NT2/D1 (cell line): ENCODE measurements around the gene BTBD6.

Source experiments
- DNase-seq: peaks from one replicate; pipeline ENCODE4 v3.0.0-alpha.2; 2011; ENCODE audit warnings: low read depth, low spot score
- H3K27me3 ChIP-seq: 2 replicates; pipeline ENCODE4 v1.6.0; 2011; ENCODE audit warnings: mild to moderate bottlenecking; ENCODE audit not compliant: insufficient read length, insufficient read depth
- H3K36me3 ChIP-seq: 2 replicates; pipeline ENCODE4 v1.6.1; 2011; ENCODE audit warnings: mild to moderate bottlenecking, low read length, mixed read lengths; ENCODE audit not compliant: insufficient read depth, insufficient read length
- H3K4me1 ChIP-seq: 2 replicates; pipeline ENCODE4 v1.5.1; 2011; ENCODE audit not compliant: insufficient read depth, insufficient read length
- H3K4me3 ChIP-seq: 2 replicates; pipeline ENCODE4 v1.5.1; 2011; ENCODE audit warnings: low read depth; ENCODE audit not compliant: insufficient read length
- H3K9ac ChIP-seq: 2 replicates; pipeline ENCODE4 v1.6.0; 2011; ENCODE audit warnings: low read depth; ENCODE audit not compliant: insufficient read length
- H3K9me3 ChIP-seq: 2 replicates; pipeline ENCODE4 v1.5.1; 2011; ENCODE audit warnings: mild to moderate bottlenecking, low read length; ENCODE audit not compliant: insufficient read depth
- SUZ12 ChIP-seq: IDR thresholded peaks from 2 replicates; pipeline ENCODE4 v1.6.1; 2011; ENCODE audit not compliant: insufficient read length, insufficient read depth; ENCODE audit errors: extremely low read depth
- YY1 ChIP-seq: IDR thresholded peaks from 2 replicates; pipeline ENCODE4 v1.6.1; 2011; ENCODE audit not compliant: insufficient read length, insufficient read depth
- ZNF274 ChIP-seq: IDR thresholded peaks from 2 replicates; pipeline ENCODE4 v1.6.1; 2011; ENCODE audit warnings: mild to moderate bottlenecking, low read depth, low read length

The BTBD6 gene

DNA sequence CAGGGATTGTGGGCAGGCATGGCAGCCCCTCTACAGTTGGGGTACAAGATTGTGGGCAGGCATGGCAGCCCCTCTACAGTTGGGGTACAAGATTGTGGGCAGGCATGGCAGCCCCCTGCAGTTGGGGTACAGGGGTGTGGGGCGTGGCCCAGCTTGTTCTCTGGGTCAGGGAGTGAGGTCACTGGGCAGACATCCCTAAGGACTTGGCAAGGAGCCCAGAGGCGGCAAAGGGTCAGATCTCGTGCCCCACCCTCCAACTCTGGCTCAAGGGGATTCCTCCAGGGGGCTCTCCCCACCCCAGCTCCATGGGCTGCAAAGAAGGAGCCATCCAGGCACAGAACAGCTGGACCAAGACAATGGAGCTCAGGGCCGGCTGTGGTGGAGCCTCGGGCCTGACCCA is 41.5 kb upstream of the BTBD6 start:
- H3K27me3 ChIP-seq, result no peaks in the 10 kb centered on the region
- no peak overlapping the region for H3K9ac ChIP-seq
- peaks cover 10% of the 10 kb centered on the region for H3K4me1 ChIP-seq
- H3K36me3 ChIP-seq, result peaks cover 13% of the 10 kb centered on the region
- DNase-seq, result no peak
- no peak overlapping the region for H3K4me3 ChIP-seq
- TF ChIP-seq YY1 (no peak), SUZ12 (no peak), ZNF274 (no peak)
- H3K9me3 ChIP-seq, result no peaks in the 10 kb centered on the region

DNA sequence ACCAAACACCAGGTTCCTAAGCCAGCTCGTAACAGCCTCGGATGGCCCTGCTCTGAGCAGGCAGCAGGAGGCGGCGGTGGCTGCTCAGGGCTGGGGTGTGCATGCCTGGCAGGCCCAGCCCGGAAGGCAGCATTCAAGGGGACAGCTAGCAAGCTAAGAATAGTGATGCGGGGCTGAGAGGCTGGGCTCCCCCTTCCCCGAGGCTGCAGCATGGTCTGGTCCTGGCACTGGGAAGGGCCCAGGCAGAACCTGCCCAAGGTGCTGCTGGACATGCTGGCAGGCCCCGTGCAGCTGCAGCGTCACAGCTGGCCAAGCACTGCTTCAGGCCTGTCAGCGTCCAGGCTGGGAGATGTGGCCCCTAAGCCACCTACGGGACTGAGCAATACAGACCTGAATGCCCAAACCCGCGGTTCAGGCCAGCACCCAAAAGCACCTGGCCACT is 40.9 kb upstream of the BTBD6 start:
- TF ChIP-seq YY1 (no peak), SUZ12 (no peak), ZNF274 (no peak)
- H3K27me3 ChIP-seq, result no peaks in the 10 kb centered on the region
- H3K4me1 ChIP-seq, result peaks cover 4% of the 10 kb centered on the region
- no peak overlapping the region for H3K4me3 ChIP-seq
- H3K9ac ChIP-seq, result no peak overlapping the region
- H3K36me3 ChIP-seq, result peaks cover 18% of the 10 kb centered on the region
- no peaks in the 10 kb centered on the region for H3K9me3 ChIP-seq
- DNase-seq, result no peak

DNA sequence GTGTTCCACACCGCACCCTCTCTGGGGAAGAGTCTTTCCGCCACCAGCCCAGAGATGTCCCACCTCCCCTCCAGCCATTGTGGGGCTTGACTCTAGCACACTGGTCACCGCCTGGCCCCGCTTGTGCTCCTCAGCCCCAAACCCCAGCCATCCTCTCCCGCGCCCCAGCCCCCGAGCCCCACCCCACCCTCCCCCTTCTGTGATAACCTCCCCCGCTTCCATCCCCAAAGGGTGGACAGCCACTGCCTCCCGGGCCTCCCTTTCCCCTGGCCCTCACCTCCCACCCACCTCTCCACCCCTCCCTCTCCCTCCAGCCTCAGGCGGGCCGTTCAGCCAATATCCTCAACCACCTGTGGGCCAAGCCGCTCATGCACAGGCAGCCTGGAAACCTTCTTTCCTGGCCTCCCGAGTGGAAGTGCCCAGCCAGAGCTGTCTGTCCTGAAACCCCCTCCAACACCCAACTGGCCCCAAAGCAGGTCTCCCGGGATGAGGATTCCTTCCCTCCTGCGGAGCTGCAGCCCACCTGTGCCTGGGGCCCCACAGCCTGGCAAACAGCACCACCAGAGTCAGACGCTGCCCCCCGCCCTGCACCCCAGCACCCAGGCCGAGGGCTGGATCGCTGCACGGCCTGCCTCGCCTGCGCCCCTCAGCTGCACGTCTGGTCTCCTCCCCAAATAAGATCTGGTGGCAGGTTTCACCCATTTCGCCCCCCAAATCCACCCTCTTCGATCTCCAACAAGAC is 40.2 kb upstream of the BTBD6 start:
- TF ChIP-seq SUZ12 (no peak), ZNF274 (no peak), YY1 (no peak)
- H3K36me3 ChIP-seq, result peaks cover 22% of the 10 kb centered on the region
- H3K9ac ChIP-seq, result no peak overlapping the region
- no peak for DNase-seq
- H3K4me3 ChIP-seq, result no peak overlapping the region
- no peaks in the 10 kb centered on the region for H3K9me3 ChIP-seq
- H3K4me1 ChIP-seq, result peaks cover 4% of the 10 kb centered on the region
- H3K27me3 ChIP-seq, result no peaks in the 10 kb centered on the region

DNA sequence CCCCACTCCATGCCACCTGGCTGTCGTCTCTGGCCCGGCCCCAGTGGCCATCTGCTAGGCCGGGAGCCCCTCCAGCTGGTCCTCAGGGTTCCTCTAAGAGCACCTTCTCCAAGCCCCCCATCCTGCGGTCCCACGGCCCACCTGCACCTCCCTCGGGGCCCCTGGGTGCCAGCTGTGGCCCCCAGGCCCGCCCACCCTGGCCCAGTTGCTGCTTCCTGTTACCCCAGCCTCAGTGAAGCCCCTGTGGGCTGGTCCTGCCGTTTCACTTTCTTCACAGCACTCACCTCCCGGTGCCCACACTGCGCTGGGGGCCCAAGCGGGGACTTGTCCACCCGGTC is 39.6 kb upstream of the BTBD6 start:
- H3K4me3 ChIP-seq, result no peak overlapping the region
- no peak for DNase-seq
- H3K9ac ChIP-seq, result no peak overlapping the region
- TF ChIP-seq ZNF274, result no peak
- TF ChIP-seq YY1, result no peak
- no peak for TF ChIP-seq SUZ12
- H3K27me3 ChIP-seq, result no peaks in the 10 kb centered on the region
- peaks cover 7% of the 10 kb centered on the region for H3K4me1 ChIP-seq
- peaks cover 22% of the 10 kb centered on the region for H3K36me3 ChIP-seq
- H3K9me3 ChIP-seq, result no peaks in the 10 kb centered on the region

DNA sequence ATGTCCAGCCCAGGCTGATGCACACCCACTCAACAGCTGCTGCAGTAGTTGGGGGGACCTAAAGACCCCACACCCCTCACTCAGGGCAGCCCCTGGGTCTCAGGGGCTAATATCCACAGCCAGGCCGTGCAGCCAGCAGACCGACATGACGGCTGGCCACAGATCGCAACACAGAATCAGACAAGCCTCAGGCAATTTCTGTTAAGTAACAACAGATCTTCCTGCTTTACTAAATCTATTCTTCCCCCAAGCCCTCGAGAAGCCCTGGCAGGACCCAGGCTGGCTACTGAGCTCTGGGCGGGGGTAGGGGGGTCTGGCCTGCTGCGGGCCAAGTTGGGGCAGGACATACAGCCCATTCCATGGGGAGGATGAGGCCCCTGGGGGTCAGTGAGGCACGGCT is 39.2 kb upstream of the BTBD6 start:
- H3K4me1 ChIP-seq, result peaks cover 7% of the 10 kb centered on the region
- TF ChIP-seq ZNF274 (no peak), SUZ12 (no peak), YY1 (no peak)
- peaks cover 22% of the 10 kb centered on the region for H3K36me3 ChIP-seq
- no peaks in the 10 kb centered on the region for H3K27me3 ChIP-seq
- no peaks in the 10 kb centered on the region for H3K9me3 ChIP-seq
- no peak for DNase-seq
- H3K4me3 ChIP-seq, result no peak overlapping the region
- no peak overlapping the region for H3K9ac ChIP-seq

DNA sequence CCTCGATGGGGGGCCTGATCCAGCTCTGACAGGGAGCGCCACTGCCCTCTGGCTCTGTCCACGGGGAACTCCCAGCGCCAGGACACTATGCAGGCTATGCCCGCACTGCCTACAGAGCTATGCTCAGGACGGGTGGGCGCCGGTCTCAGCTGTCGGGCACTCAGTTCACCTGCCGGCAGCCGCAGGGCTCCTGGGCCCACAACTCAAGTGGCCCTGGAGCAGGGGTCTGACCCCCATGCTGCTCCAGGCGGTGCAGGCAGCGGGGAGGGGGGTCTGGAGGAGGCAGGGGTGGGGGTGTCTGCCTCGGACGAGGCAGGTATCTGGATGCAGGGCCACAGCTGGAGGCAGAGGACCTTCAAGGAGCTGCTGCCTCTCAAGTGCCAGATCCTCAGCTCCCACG is 38.7 kb upstream of the BTBD6 start:
- no peaks in the 10 kb centered on the region for H3K27me3 ChIP-seq
- H3K36me3 ChIP-seq, result peaks cover 22% of the 10 kb centered on the region
- peaks cover 7% of the 10 kb centered on the region for H3K4me1 ChIP-seq
- no peak for TF ChIP-seq SUZ12
- TF ChIP-seq YY1, result no peak
- TF ChIP-seq ZNF274, result no peak
- no peak overlapping the region for H3K4me3 ChIP-seq
- no peaks in the 10 kb centered on the region for H3K9me3 ChIP-seq
- no peak for DNase-seq
- H3K9ac ChIP-seq, result no peak overlapping the region

DNA sequence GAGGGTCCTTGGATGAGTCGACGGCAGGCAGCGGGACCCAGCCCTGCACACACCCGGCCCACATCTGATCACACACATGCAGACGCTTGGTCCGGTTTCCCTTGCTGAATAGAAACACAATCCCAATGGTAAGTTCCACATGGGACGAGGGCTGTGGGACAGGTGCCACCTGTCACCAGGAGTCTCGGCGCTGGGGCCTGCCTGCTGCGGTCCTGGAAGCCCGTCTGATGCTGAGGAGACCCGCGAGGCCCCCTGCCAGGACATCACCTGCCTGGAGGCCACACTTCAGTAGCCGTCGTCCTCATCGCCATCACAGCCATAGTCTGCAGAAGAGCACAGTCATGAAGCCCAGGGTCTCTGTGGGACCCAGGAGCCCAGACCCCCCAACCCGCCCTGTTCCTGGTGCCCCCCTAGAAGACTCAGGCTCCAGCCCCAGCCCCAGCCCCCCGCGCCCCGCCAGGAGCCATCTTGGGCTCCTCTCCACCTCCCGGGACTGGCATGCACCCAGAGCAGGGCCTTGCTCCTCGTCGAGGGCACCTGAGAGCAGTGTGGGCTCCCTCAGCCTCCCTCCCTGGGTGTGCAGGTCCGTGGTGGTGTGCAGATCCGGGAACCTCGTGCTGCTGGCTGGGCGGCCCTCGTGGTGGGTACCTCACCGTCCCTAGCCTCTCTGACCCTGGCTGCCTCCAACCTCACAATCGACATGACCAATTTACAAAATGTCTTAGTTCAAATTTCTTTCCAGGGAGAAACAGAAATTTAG is 37.9 kb upstream of the BTBD6 start:
- H3K9me3 ChIP-seq, result no peaks in the 10 kb centered on the region
- H3K36me3 ChIP-seq, result peaks cover 25% of the 10 kb centered on the region

More for the DNA sequence above, 37.9 kb upstream of the BTBD6 start:
- no peak for DNase-seq
- TF ChIP-seq ZNF274 (no peak), YY1 (no peak), SUZ12 (no peak)
- no peak overlapping the region for H3K4me3 ChIP-seq
- H3K27me3 ChIP-seq, result no peaks in the 10 kb centered on the region
- H3K4me1 ChIP-seq, result peaks cover 7% of the 10 kb centered on the region
- H3K9ac ChIP-seq, result no peak overlapping the region
